PC-3 (cell line): ENCODE results near the gene PWP1.

ENCODE experiments used
- CTCF ChIP-seq: fragments of 300-600 bp; sonication (generic); conservative IDR thresholded peaks from 2 replicates; pipeline ENCODE4 v1.5.1; 2017; ENCODE audit warnings: antibody characterized with exemption, low read depth, mild to moderate bottlenecking, low read length
- EZH2 ChIP-seq: fragments of 300-600 bp; sonication (generic); IDR thresholded peaks from one replicate; pipeline ENCODE4 v1.6.1; 2017; ENCODE audit warnings: antibody characterized with exemption, mild to moderate bottlenecking, low read length; ENCODE audit not compliant: unreplicated experiment
- EZH2phosphoT487 ChIP-seq: fragments of 300-600 bp; sonication (generic); IDR thresholded peaks from 2 replicates; pipeline ENCODE4 v1.6.1; 2018; ENCODE audit warnings: mild to moderate bottlenecking, antibody characterized with exemption, low read length, borderline replicate concordance

DNA sequence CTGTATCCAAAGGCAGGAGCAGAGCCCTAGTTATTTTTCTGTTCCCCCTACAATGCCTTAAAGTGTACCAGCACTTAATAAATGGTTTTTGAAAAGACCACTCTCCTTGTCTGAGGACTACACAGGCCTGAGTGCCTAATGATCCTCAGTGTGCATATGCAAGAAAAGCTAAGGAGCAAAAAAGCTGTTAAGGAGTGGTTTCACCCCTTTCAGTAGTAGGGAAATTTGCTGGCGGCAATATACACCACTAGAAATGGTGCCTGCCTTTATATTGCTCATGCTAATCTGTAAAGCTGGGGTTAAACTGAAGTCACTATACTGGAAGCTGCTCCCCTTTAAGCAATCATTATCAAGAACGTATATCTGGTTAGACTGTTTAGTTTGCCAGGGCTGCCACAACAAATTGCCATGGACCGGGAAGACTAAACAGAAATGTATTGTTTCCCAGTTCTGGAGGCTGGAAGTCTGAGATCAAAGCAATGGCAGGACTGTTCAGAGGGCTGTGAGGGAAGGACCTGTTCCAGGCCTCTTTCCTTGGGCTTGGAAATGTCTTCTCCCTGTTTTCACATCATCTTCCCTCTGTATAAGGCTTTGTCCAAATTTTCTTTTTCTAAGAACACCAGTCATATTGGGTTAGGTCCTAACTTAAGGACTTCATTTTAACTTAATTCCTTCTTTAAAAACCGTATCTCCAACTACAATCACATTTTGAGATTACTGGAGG lies 45.2 kb downstream of the PWP1 start:
- TF ChIP-seq CTCF: no peak
- no peak for TF ChIP-seq EZH2
- no peak for TF ChIP-seq EZH2phosphoT487
